HEK293 (cell line): ENCODE results near the gene ADD2.

ENCODE experiments used
- CTCF ChIA-PET: fragments of 350-600 bp; formaldehyde crosslinking; extraction: SDS; loops from one replicate; lab custom pipeline; 2021; ENCODE audit warnings: antibody characterized with exemption; lab: Yijun Ruan, JAX
- POLR2A ChIA-PET: fragments of 300-600 bp; formaldehyde crosslinking; extraction: SDS; loops from one replicate; lab custom pipeline; 2020; ENCODE audit warnings: antibody characterized with exemption, inconsistent platforms; lab: Yijun Ruan, JAX
- H3K27ac ChIP-seq: fragments of 200-500 bp; sonication (Bioruptor generic); 2 replicates; pipeline ENCODE4 v1.5.1; 2014; ENCODE audit warnings: low read depth, low read length, control low read depth, inconsistent platforms; ENCODE audit errors: extremely low read depth
- H3K36me3 ChIP-seq, 2 experiments: fragments of 200-500 bp in 1 of 2; sonication (Bioruptor generic) in 1 of 2; 1 replicate in 1 of 2; 2 replicates in 1 of 2; pipeline ENCODE4 v1.5.1; 2014 to 2017; ENCODE audit warnings: inconsistent platforms in 2 of 2, low read length in 2 of 2; ENCODE audit not compliant: control insufficient read depth in 2 of 2, insufficient read depth in 1 of 2
- H3K4me1 ChIP-seq: fragments of 200-500 bp; sonication (Bioruptor generic); 2 replicates; pipeline ENCODE4 v1.5.1; 2014; ENCODE audit warnings: mild to moderate bottlenecking, low read length, inconsistent platforms; ENCODE audit not compliant: control insufficient read depth, insufficient read depth
- H3K4me3 ChIP-seq: 2 replicates; pipeline ENCODE4 v1.5.1; 2011; ENCODE audit warnings: low read depth, mild to moderate bottlenecking, control low read depth, low read length, moderate library complexity
- H3K9me3 ChIP-seq: fragments of 200-500 bp; sonication (Bioruptor generic); 2 replicates; pipeline ENCODE4 v1.5.1; 2014; ENCODE audit warnings: low read depth, low read length, inconsistent platforms; ENCODE audit not compliant: control insufficient read depth, insufficient read depth
- FEZF1 ChIP-seq: fragments of 450-650 bp; formaldehyde crosslinking; IDR thresholded peaks from 2 replicates; pipeline ENCODE4 v1.5.1; 2016; ENCODE audit warnings: missing biosample characterization, missing genetic modification characterization
- GLIS1 ChIP-seq: fragments of 450-650 bp; formaldehyde crosslinking; IDR thresholded peaks from 2 replicates; pipeline ENCODE4 v1.5.1; 2016; ENCODE audit warnings: missing biosample characterization, missing genetic modification characterization
- SALL2 ChIP-seq: fragments of 450-650 bp; formaldehyde crosslinking; IDR thresholded peaks from 2 replicates; pipeline ENCODE4 v1.5.0; 2017; ENCODE audit warnings: missing biosample characterization, mild to moderate bottlenecking, missing genetic modification characterization, borderline replicate concordance
- YY2 ChIP-seq: fragments of 450-650 bp; formaldehyde crosslinking; IDR thresholded peaks from 2 replicates; pipeline ENCODE4 v1.5.1; 2016; ENCODE audit warnings: missing biosample characterization, missing genetic modification characterization
- ZBTB48 ChIP-seq: fragments of 450-650 bp; formaldehyde crosslinking; IDR thresholded peaks from 2 replicates; pipeline ENCODE4 v1.5.1; 2016; ENCODE audit warnings: missing biosample characterization, missing genetic modification characterization
- ZFP37 ChIP-seq: fragments of 450-650 bp; formaldehyde crosslinking; IDR thresholded peaks from 2 replicates; pipeline ENCODE4 v1.5.1; 2016; ENCODE audit warnings: missing biosample characterization, missing genetic modification characterization
- ZNF112 ChIP-seq: fragments of 450-650 bp; formaldehyde crosslinking; IDR thresholded peaks from 2 replicates; pipeline ENCODE4 v1.5.0; 2017; ENCODE audit warnings: missing biosample characterization, missing genetic modification characterization
- ZNF133 ChIP-seq: fragments of 450-650 bp; formaldehyde crosslinking; IDR thresholded peaks from 2 replicates; pipeline ENCODE4 v1.5.1; 2016; ENCODE audit warnings: missing biosample characterization, missing genetic modification characterization
- ZNF23 ChIP-seq: fragments of 450-650 bp; formaldehyde crosslinking; IDR thresholded peaks from 2 replicates; pipeline ENCODE4 v1.5.1; 2016; ENCODE audit warnings: missing biosample characterization, missing genetic modification characterization, borderline replicate concordance
- ZNF239 ChIP-seq: fragments of 450-650 bp; formaldehyde crosslinking; IDR thresholded peaks from 2 replicates; pipeline ENCODE4 v1.5.1; 2016; ENCODE audit warnings: missing biosample characterization, missing genetic modification characterization
- ZNF24 ChIP-seq: fragments of 450-650 bp; formaldehyde crosslinking; IDR thresholded peaks from 2 replicates; pipeline ENCODE4 v1.5.1; 2016; ENCODE audit warnings: missing biosample characterization, missing genetic modification characterization
- ZNF341 ChIP-seq: fragments of 450-650 bp; formaldehyde crosslinking; IDR thresholded peaks from 2 replicates; pipeline ENCODE4; 2016; ENCODE audit warnings: low read depth, missing biosample characterization, missing genetic modification characterization
- ZNF560 ChIP-seq: fragments of 450-650 bp; formaldehyde crosslinking; IDR thresholded peaks from 2 replicates; pipeline ENCODE4 v1.5.1; 2017; ENCODE audit warnings: missing biosample characterization, missing genetic modification characterization, borderline replicate concordance
- ZNF600 ChIP-seq: fragments of 450-650 bp; formaldehyde crosslinking; IDR thresholded peaks from 2 replicates; pipeline ENCODE4 v1.5.1; 2016; ENCODE audit warnings: missing biosample characterization, missing genetic modification characterization
- ZNF670 ChIP-seq: fragments of 450-650 bp; formaldehyde crosslinking; IDR thresholded peaks from 2 replicates; pipeline ENCODE4 v1.5.1; 2016; ENCODE audit warnings: missing biosample characterization, missing genetic modification characterization, low read depth
- ZNF747 ChIP-seq: fragments of 450-650 bp; formaldehyde crosslinking; IDR thresholded peaks from 2 replicates; pipeline ENCODE4 v1.5.1; 2016; ENCODE audit warnings: missing biosample characterization, missing genetic modification characterization
- ZSCAN16 ChIP-seq: fragments of 450-650 bp; formaldehyde crosslinking; IDR thresholded peaks from 2 replicates; pipeline ENCODE4 v1.5.1; 2016; ENCODE audit warnings: missing biosample characterization, missing genetic modification characterization
- TF ChIP-seq, protein P1 (sequence below): fragments of 450-650 bp; formaldehyde crosslinking; IDR thresholded peaks from 2 replicates; pipeline ENCODE4 v1.5.1; 2016; ENCODE audit warnings: missing biosample characterization, missing genetic modification characterization
- TF ChIP-seq, protein P2 (sequence below): fragments of 450-650 bp; formaldehyde crosslinking; IDR thresholded peaks from 2 replicates; pipeline ENCODE4 v1.5.1; 2017; ENCODE audit warnings: missing biosample characterization, missing genetic modification characterization
- TF ChIP-seq, protein P3 (sequence below): fragments of 450-650 bp; formaldehyde crosslinking; IDR thresholded peaks from 2 replicates; pipeline ENCODE4 v1.5.1; 2016; ENCODE audit warnings: missing biosample characterization, missing genetic modification characterization, low read depth
- TF ChIP-seq, protein P4 (sequence below): fragments of 450-650 bp; formaldehyde crosslinking; IDR thresholded peaks from 2 replicates; pipeline ENCODE4 v1.5.1; 2017; ENCODE audit warnings: missing biosample characterization, missing genetic modification characterization
- TF ChIP-seq, protein P5 (sequence below): IDR thresholded peaks from 2 replicates; pipeline ENCODE4 v1.6.1; 2011; ENCODE audit warnings: mild to moderate bottlenecking, low read depth, low read length, borderline replicate concordance
- TF ChIP-seq, protein P6 (sequence below): fragments of 450-650 bp; formaldehyde crosslinking; IDR thresholded peaks from 2 replicates; pipeline ENCODE4 v1.5.1; 2016; ENCODE audit warnings: missing biosample characterization, missing genetic modification characterization
- TF ChIP-seq, protein P7 (sequence below): fragments of 450-650 bp; formaldehyde crosslinking; IDR thresholded peaks from 2 replicates; pipeline ENCODE4 v1.5.1; 2016; ENCODE audit warnings: missing biosample characterization, missing genetic modification characterization

ADD2 gene

DNA sequence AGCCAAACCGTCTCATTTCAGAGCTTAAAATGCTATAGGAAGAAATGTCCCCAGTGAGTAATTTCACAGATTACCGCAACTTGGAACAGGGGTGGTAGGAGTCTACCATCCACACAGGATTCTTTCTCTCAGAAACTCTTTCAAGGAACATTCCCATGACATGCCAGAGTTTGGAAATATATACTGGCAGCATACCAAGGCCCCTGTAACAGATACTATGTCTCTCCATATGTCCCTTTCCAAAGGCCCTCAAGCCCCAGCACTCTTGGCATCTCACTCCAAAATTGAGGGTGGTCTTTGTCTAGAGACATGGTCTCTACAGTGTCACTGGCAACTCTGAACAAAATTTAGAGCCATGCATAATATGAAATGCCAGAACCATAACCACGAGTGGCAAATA is 11.5 kb upstream of the ADD2 start (continued):
- TF ChIP-seq, protein P1, sequence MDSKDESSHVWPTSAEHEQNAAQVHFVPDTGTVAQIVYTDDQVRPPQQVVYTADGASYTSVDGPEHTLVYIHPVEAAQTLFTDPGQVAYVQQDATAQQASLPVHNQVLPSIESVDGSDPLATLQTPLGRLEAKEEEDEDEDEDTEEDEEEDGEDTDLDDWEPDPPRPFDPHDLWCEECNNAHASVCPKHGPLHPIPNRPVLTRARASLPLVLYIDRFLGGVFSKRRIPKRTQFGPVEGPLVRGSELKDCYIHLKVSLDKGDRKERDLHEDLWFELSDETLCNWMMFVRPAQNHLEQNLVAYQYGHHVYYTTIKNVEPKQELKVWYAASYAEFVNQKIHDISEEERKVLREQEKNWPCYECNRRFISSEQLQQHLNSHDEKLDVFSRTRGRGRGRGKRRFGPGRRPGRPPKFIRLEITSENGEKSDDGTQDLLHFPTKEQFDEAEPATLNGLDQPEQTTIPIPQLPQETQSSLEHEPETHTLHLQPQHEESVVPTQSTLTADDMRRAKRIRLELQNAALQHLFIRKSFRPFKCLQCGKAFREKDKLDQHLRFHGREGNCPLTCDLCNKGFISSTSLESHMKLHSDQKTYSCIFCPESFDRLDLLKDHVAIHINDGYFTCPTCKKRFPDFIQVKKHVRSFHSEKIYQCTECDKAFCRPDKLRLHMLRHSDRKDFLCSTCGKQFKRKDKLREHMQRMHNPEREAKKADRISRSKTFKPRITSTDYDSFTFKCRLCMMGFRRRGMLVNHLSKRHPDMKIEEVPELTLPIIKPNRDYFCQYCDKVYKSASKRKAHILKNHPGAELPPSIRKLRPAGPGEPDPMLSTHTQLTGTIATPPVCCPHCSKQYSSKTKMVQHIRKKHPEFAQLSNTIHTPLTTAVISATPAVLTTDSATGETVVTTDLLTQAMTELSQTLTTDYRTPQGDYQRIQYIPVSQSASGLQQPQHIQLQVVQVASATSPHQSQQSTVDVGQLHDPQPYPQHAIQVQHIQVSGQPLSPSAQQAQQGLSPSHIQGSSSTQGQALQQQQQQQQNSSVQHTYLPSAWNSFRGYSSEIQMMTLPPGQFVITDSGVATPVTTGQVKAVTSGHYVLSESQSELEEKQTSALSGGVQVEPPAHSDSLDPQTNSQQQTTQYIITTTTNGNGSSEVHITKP (tag by site-specific recombination), result no peak
- TF ChIP-seq ZNF560 (tag by site-specific recombination) (no peak), GLIS1 (no peak), ZNF600 (tag by site-specific recombination) (no peak), ZNF747 (tag by site-specific recombination) (no peak), ZSCAN16 (no peak)
- TF ChIP-seq, protein P2, sequence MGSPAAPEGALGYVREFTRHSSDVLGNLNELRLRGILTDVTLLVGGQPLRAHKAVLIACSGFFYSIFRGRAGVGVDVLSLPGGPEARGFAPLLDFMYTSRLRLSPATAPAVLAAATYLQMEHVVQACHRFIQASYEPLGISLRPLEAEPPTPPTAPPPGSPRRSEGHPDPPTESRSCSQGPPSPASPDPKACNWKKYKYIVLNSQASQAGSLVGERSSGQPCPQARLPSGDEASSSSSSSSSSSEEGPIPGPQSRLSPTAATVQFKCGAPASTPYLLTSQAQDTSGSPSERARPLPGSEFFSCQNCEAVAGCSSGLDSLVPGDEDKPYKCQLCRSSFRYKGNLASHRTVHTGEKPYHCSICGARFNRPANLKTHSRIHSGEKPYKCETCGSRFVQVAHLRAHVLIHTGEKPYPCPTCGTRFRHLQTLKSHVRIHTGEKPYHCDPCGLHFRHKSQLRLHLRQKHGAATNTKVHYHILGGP (tag by site-specific recombination), result no peak
- TF ChIP-seq, protein P3, sequence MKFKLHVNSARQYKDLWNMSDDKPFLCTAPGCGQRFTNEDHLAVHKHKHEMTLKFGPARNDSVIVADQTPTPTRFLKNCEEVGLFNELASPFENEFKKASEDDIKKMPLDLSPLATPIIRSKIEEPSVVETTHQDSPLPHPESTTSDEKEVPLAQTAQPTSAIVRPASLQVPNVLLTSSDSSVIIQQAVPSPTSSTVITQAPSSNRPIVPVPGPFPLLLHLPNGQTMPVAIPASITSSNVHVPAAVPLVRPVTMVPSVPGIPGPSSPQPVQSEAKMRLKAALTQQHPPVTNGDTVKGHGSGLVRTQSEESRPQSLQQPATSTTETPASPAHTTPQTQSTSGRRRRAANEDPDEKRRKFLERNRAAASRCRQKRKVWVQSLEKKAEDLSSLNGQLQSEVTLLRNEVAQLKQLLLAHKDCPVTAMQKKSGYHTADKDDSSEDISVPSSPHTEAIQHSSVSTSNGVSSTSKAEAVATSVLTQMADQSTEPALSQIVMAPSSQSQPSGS (tag by site-specific recombination), result no peak
- TF ChIP-seq, protein P4, sequence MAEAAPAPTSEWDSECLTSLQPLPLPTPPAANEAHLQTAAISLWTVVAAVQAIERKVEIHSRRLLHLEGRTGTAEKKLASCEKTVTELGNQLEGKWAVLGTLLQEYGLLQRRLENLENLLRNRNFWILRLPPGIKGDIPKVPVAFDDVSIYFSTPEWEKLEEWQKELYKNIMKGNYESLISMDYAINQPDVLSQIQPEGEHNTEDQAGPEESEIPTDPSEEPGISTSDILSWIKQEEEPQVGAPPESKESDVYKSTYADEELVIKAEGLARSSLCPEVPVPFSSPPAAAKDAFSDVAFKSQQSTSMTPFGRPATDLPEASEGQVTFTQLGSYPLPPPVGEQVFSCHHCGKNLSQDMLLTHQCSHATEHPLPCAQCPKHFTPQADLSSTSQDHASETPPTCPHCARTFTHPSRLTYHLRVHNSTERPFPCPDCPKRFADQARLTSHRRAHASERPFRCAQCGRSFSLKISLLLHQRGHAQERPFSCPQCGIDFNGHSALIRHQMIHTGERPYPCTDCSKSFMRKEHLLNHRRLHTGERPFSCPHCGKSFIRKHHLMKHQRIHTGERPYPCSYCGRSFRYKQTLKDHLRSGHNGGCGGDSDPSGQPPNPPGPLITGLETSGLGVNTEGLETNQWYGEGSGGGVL (tag by site-specific recombination), result no peak

DNA sequence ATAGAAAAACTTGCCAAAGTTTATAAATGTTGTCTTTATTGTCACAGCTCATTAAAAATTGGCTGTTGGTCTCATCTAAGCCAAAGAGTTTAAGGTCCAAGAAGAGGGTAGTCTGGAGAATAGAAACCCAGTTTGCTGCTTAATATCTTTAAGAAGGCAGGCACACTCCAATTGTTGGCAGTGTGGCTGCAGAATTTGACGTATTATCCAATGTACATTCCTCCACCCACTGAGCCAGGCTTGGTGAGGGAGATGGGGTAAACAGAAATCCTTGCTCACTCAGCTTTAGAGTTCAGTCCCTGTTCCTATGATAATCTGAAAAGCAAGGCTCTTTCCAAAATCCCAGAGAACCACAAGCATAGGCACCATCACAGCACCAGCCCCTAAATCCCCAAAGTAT is 10.7 kb upstream of the ADD2 start:
- ChIA-PET CTCF (interaction anchor here (0.7 to 5.2 kb wide), 3 partner anchors 9 to 63 kb away, joined by 3 to 35 read pairs (median 11); partner anchors contain the start of gene ADD2), POLR2A (no interaction called here)
- H3K27ac ChIP-seq, result no peak overlapping the region
- H3K4me3 ChIP-seq, result no peak overlapping the region
- H3K4me1 ChIP-seq, result no peaks in the 10 kb centered on the region
- no peaks in the 10 kb centered on the region for H3K36me3 ChIP-seq
- no peaks in the 10 kb centered on the region for H3K9me3 ChIP-seq
- TF ChIP-seq, protein P5, sequence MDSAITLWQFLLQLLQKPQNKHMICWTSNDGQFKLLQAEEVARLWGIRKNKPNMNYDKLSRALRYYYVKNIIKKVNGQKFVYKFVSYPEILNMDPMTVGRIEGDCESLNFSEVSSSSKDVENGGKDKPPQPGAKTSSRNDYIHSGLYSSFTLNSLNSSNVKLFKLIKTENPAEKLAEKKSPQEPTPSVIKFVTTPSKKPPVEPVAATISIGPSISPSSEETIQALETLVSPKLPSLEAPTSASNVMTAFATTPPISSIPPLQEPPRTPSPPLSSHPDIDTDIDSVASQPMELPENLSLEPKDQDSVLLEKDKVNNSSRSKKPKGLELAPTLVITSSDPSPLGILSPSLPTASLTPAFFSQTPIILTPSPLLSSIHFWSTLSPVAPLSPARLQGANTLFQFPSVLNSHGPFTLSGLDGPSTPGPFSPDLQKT, result no peak
- TF ChIP-seq ZNF239 (no peak), ZNF24 (no peak), ZBTB48 (tag by site-specific recombination) (no peak), ZNF112 (tag by site-specific recombination) (no peak), ZNF670 (tag by site-specific recombination) (no peak), ZFP37 (tag by site-specific recombination) (no peak), YY2 (no peak), FEZF1 (tag by site-specific recombination) (no peak), ZNF23 (tag by site-specific recombination) (no peak), SALL2 (tag by site-specific recombination) (no peak), ZNF133 (tag by site-specific recombination) (no peak), ZNF341 (tag by site-specific recombination) (no peak)
- TF ChIP-seq, protein P6, sequence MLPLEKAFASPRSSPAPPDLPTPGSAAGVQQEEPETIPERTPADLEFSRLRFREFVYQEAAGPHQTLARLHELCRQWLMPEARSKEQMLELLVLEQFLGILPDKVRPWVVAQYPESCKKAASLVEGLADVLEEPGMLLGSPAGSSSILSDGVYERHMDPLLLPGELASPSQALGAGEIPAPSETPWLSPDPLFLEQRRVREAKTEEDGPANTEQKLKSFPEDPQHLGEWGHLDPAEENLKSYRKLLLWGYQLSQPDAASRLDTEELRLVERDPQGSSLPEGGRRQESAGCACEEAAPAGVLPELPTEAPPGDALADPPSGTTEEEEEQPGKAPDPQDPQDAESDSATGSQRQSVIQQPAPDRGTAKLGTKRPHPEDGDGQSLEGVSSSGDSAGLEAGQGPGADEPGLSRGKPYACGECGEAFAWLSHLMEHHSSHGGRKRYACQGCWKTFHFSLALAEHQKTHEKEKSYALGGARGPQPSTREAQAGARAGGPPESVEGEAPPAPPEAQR (tag by site-specific recombination), result no peak
- TF ChIP-seq, protein P7, sequence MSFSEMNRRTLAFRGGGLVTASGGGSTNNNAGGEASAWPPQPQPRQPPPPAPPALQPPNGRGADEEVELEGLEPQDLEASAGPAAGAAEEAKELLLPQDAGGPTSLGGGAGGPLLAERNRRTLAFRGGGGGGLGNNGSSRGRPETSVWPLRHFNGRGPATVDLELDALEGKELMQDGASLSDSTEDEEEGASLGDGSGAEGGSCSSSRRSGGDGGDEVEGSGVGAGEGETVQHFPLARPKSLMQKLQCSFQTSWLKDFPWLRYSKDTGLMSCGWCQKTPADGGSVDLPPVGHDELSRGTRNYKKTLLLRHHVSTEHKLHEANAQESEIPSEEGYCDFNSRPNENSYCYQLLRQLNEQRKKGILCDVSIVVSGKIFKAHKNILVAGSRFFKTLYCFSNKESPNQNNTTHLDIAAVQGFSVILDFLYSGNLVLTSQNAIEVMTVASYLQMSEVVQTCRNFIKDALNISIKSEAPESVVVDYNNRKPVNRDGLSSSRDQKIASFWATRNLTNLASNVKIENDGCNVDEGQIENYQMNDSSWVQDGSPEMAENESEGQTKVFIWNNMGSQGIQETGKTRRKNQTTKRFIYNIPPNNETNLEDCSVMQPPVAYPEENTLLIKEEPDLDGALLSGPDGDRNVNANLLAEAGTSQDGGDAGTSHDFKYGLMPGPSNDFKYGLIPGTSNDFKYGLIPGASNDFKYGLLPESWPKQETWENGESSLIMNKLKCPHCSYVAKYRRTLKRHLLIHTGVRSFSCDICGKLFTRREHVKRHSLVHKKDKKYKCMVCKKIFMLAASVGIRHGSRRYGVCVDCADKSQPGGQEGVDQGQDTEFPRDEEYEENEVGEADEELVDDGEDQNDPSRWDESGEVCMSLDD, result no peak
